H9 (cell line): ENCODE results near the gene PIBF1. TPM values are rescaled to one million over a fixed set of nuclear protein-coding genes. Genes with fewer than 3 reads are reported as not detected.

Source experiments
- DNase-seq: peaks from one replicate; pipeline ENCODE4 v3.0.0-alpha.2; 2017
- H2AFZ ChIP-seq: one replicate; pipeline ENCODE4 v1.6.1; 2013; ENCODE audit warnings: mild to moderate bottlenecking, low read length, control low read depth, moderate library complexity
- H2AK5ac ChIP-seq: 2 replicates; pipeline ENCODE4 v1.6.1; 2013; ENCODE audit warnings: low read length, control low read depth, mixed read lengths; ENCODE audit not compliant: insufficient read length
- H2BK120ac ChIP-seq: one replicate; pipeline ENCODE4 v1.6.1; 2013; ENCODE audit warnings: low read depth, mild to moderate bottlenecking, low read length, control low read depth, inconsistent platforms; ENCODE audit not compliant: poor library complexity, severe bottlenecking
- H2BK12ac ChIP-seq: 2 replicates; pipeline ENCODE4 v1.6.1; 2013; ENCODE audit warnings: low read length, control low read depth, mixed read lengths, low read depth; ENCODE audit not compliant: insufficient read length
- H2BK15ac ChIP-seq: 2 replicates; pipeline ENCODE4 v1.6.1; 2013; ENCODE audit warnings: low read depth, low read length, control low read depth
- H2BK20ac ChIP-seq: one replicate; pipeline ENCODE4 v1.6.1; 2013; ENCODE audit warnings: low read depth, mild to moderate bottlenecking, low read length, control low read depth, inconsistent platforms; ENCODE audit not compliant: poor library complexity, severe bottlenecking
- H2BK5ac ChIP-seq: 2 replicates; pipeline ENCODE4 v1.6.1; 2013; ENCODE audit warnings: low read length, control low read depth, mixed read lengths; ENCODE audit not compliant: insufficient read length
- H3K14ac ChIP-seq: 2 replicates; pipeline ENCODE4 v1.6.1; 2013; ENCODE audit warnings: low read length, control low read depth; ENCODE audit not compliant: insufficient read depth
- H3K18ac ChIP-seq: 2 replicates; pipeline ENCODE4 v1.6.1; 2013; ENCODE audit warnings: low read depth, mild to moderate bottlenecking, mixed read lengths, low read length, control low read depth; ENCODE audit not compliant: insufficient read length
- H3K23ac ChIP-seq: 2 replicates; pipeline ENCODE4 v1.6.1; 2013; ENCODE audit warnings: low read length, control low read depth, mixed read lengths, low read depth; ENCODE audit not compliant: insufficient read length
- H3K23me2 ChIP-seq: 2 replicates; pipeline ENCODE4 v1.6.1; 2013; ENCODE audit warnings: low read depth, mild to moderate bottlenecking, mixed read lengths, low read length, control low read depth; ENCODE audit not compliant: insufficient read length, poor library complexity, severe bottlenecking
- H3K27ac ChIP-seq: 2 replicates; pipeline ENCODE4 v1.5.1; 2013; ENCODE audit warnings: low read length, control low read depth, mixed read lengths, low read depth; ENCODE audit not compliant: insufficient read length
- H3K27me3 ChIP-seq: 2 replicates; pipeline ENCODE4 v1.6.1; 2013; ENCODE audit warnings: low read length, control low read depth, inconsistent platforms; ENCODE audit not compliant: insufficient read depth
- H3K4ac ChIP-seq: 2 replicates; pipeline ENCODE4 v1.6.1; 2013; ENCODE audit warnings: low read depth, mild to moderate bottlenecking, control low read depth, inconsistent platforms, low read length, moderate library complexity
- H3K4me1 ChIP-seq: 2 replicates; pipeline ENCODE4 v1.6.1; 2013; ENCODE audit warnings: low read length, control low read depth, inconsistent platforms; ENCODE audit not compliant: insufficient read depth
- H3K4me2 ChIP-seq: 2 replicates; pipeline ENCODE4 v1.6.1; 2013; ENCODE audit warnings: low read length, control low read depth, mixed read lengths; ENCODE audit not compliant: insufficient read length, insufficient read depth
- H3K56ac ChIP-seq: 2 replicates; pipeline ENCODE4 v1.6.1; 2013; ENCODE audit warnings: low read depth, mild to moderate bottlenecking, mixed read lengths, low read length, control low read depth; ENCODE audit not compliant: insufficient read length
- H3K79me1 ChIP-seq: 2 replicates; pipeline ENCODE4 v1.6.1; 2013; ENCODE audit warnings: low read depth, mild to moderate bottlenecking, moderate library complexity, low read length, control low read depth, inconsistent platforms; ENCODE audit not compliant: insufficient read depth, poor library complexity, severe bottlenecking
- H3K79me2 ChIP-seq: 2 replicates; pipeline ENCODE4 v1.6.1; 2013; ENCODE audit warnings: low read length, control low read depth, inconsistent platforms; ENCODE audit not compliant: insufficient read depth
- H3K9ac ChIP-seq: 2 replicates; pipeline ENCODE4 v1.6.1; 2013; ENCODE audit warnings: low read length, control low read depth, mixed read lengths; ENCODE audit not compliant: insufficient read length; ENCODE audit errors: extremely low read depth
- H3K9me3 ChIP-seq: one replicate; pipeline ENCODE4 v1.6.1; 2013; ENCODE audit warnings: low read depth, low read length, inconsistent platforms; ENCODE audit not compliant: control insufficient read depth
- H3T11ph ChIP-seq: one replicate; pipeline ENCODE4 v1.6.1; 2013; ENCODE audit warnings: mild to moderate bottlenecking, low read length, control low read depth, inconsistent platforms
- H4K20me1 ChIP-seq: one replicate; pipeline ENCODE4 v1.6.1; 2013; ENCODE audit not compliant: control insufficient read depth, insufficient read length, insufficient read depth
- H4K5ac ChIP-seq: 2 replicates; pipeline ENCODE4 v1.6.1; 2013; ENCODE audit warnings: low read depth, mild to moderate bottlenecking, mixed read lengths, low read length, control low read depth; ENCODE audit not compliant: insufficient read length
- H4K8ac ChIP-seq: replicated peaks from 2 replicates; pipeline ENCODE4 v1.6.1; 2013; ENCODE audit warnings: low read length, control low read depth, mixed read lengths, low read depth; ENCODE audit not compliant: insufficient read length
- H4K91ac ChIP-seq: 2 replicates; pipeline ENCODE4 v1.6.1; 2013; ENCODE audit warnings: low read depth, mild to moderate bottlenecking, moderate library complexity, mixed read lengths, low read length, control low read depth; ENCODE audit not compliant: insufficient read length
- H3K27ac Mint-ChIP-seq, 3 experiments: 2 replicates in 2 of 3; 3 replicates in 1 of 3; pipeline ENCODE4 v1.8.0; 2020 to 2021; ENCODE audit warnings: mixed read lengths in 3 of 3, mild to moderate bottlenecking in 1 of 3, moderate library complexity in 1 of 3
- H3K27me3 Mint-ChIP-seq: 2 replicates; pipeline ENCODE4 v1.8.0; 2021; ENCODE audit warnings: low read depth, mild to moderate bottlenecking, moderate library complexity, mixed read lengths
- H3K36me3 Mint-ChIP-seq, 3 experiments: 2 replicates in 2 of 3; 3 replicates in 1 of 3; pipeline ENCODE4 v1.8.0; 2020 to 2021; ENCODE audit warnings: low read depth in 3 of 3, mixed read lengths in 3 of 3; ENCODE audit not compliant: insufficient read depth in 1 of 3
- H3K4me1 Mint-ChIP-seq, 2 experiments: 2 replicates each; pipeline ENCODE4 v1.8.0; 2020; ENCODE audit warnings: mixed read lengths in 2 of 2
- H3K4me3 Mint-ChIP-seq, 2 experiments: 2 replicates in 1 of 2; 3 replicates in 1 of 2; pipeline ENCODE4 v1.8.0; 2020 to 2021; ENCODE audit warnings: mild to moderate bottlenecking in 2 of 2, mixed read lengths in 2 of 2, moderate library complexity in 1 of 2
- H3K9me3 Mint-ChIP-seq, 2 experiments: 2 replicates in 1 of 2; 3 replicates in 1 of 2; pipeline ENCODE4 v1.8.0; 2020; ENCODE audit warnings: mild to moderate bottlenecking in 2 of 2, mixed read lengths in 2 of 2, moderate library complexity in 1 of 2
- CTCF ChIP-seq: fragments of 200-600 bp; sonication (generic); conservative IDR thresholded peaks from 3 replicates; pipeline ENCODE4 v1.8.0; 2021; ENCODE audit warnings: antibody characterized with exemption, mild to moderate bottlenecking
- WGBS: extraction: QIAGEN DNeasy Blood & Tissue Kit; methylation state at CpG from one replicate; pipeline ENCODE4 v1.1.7; 2013; ENCODE audit warnings: missing lambda C conversion rate, low lambda C conversion rate, mixed read lengths; ENCODE audit not compliant: insufficient read length; ENCODE audit errors: extremely low coverage; 5-methylcytosine and 5-hydroxymethylcytosine counted together
- total RNA-seq: library from RNA; stranded (reverse); gene quantifications from 2 replicates; pipeline ENCODE4 v1.2.1, GENCODE V29; 2021

PIBF1 gene
- total RNA-seq, 1 experiment from 2014 or later, result 12.7 TPM

GRCh38 chr13:72808917-72809500, 27.1 kb downstream of the PIBF1 start:
- H3K9ac ChIP-seq, result no peak overlapping the region
- H4K8ac ChIP-seq, result no peak overlapping the region
- H3K79me1 ChIP-seq, result no peaks in the 10 kb centered on the region
- no peak overlapping the region for H2BK20ac ChIP-seq
- no peaks in the 10 kb centered on the region for H3K79me2 ChIP-seq
- Mint-ChIP-seq H3K27me3 (no peaks in the 10 kb centered on the region), H3K9me3 (no peaks in the 10 kb centered on the region), H3K4me3 (no peak overlapping the region), H3K36me3 (peaks cover 9 to 18% (median 16%) of the 10 kb centered on the region in 3 experiments), H3K4me1 (no peaks in the 10 kb centered on the region), H3K27ac (no peak overlapping the region)
- no peak overlapping the region for H2BK5ac ChIP-seq
- H3K4ac ChIP-seq, result no peak overlapping the region
- no peak overlapping the region for H3K14ac ChIP-seq
- no peak overlapping the region for H3K18ac ChIP-seq
- no peaks in the 10 kb centered on the region for H4K20me1 ChIP-seq
- no peak overlapping the region for H4K5ac ChIP-seq
- H2BK120ac ChIP-seq, result no peak overlapping the region
- no CpG with 5 or more reads among the region's 1 CpG for WGBS
- no peak overlapping the region for H3K56ac ChIP-seq
- H3K27me3 ChIP-seq, result no peaks in the 10 kb centered on the region
- TF ChIP-seq CTCF, result peak; percentile 76
- H2AK5ac ChIP-seq, result no peak overlapping the region
- H2BK15ac ChIP-seq, result no peak overlapping the region
- no peak overlapping the region for H3K23ac ChIP-seq
- H3K4me1 ChIP-seq, result no peaks in the 10 kb centered on the region
- H3K23me2 ChIP-seq, result no peaks in the 10 kb centered on the region
- no peak overlapping the region for H3K27ac ChIP-seq
- no peak overlapping the region for H3T11ph ChIP-seq
- H4K91ac ChIP-seq, result no peak overlapping the region
- no peak overlapping the region for H2AFZ ChIP-seq
- no peak overlapping the region for H2BK12ac ChIP-seq
- no peaks in the 10 kb centered on the region for H3K9me3 ChIP-seq
- H3K4me2 ChIP-seq, result no peak overlapping the region
- no peak for DNase-seq
